Pons (tissue), 1 donor: ENCODE results near the gene STEAP2.
A peak's percentile ranks its signal among the peaks of the same experiment; 100 is the strongest.
"Not testable (repeated sequence)": the region's sequence is repeated elsewhere in the genome, so short reads cannot be mapped to it uniquely, and the experiment has no call there.

Experiments
- DNase-seq: peaks from one replicate; pipeline ENCODE4 v3.0.0-alpha.2; 2016; ENCODE audit warnings: low spot score

Gene STEAP2

GRCh38 chr7:90233569-90233968 lies 22.0 kb downstream of the STEAP2 start:
- DNase-seq, result no peak

- DNase-seq, result no peak
Measured at GRCh38 chr7:90236721-90237289, 25.3 kb downstream of the STEAP2 start.

GRCh38 chr7:90238022-90238421 lies 26.5 kb downstream of the STEAP2 start:
- DNase-seq, result no peak

- no peak for DNase-seq
Measured at GRCh38 chr7:90238583-90238982, 27.0 kb downstream of the STEAP2 start.

- no peak for DNase-seq
Measured at GRCh38 chr7:90239050-90239449, 27.5 kb downstream of the STEAP2 start.

- DNase-seq, result no peak
Measured at GRCh38 chr7:90239625-90240228, 28.2 kb downstream of the STEAP2 start.

GRCh38 chr7:90242369-90243168 lies 31.0 kb downstream of the STEAP2 start:
- no peak for DNase-seq

GRCh38 chr7:90243556-90243955 lies 32.0 kb downstream of the STEAP2 start:
- DNase-seq, result no peak

- no peak for DNase-seq
Measured at GRCh38 chr7:90244565-90244908, 33.0 kb downstream of the STEAP2 start.

GRCh38 chr7:90244909-90245851 lies 33.6 kb downstream of the STEAP2 start, which contains the start of gene CFAP69:
Gene CFAP69, plus strand, starts transcription at chr7:90245174. Its CDS starts 251 bp downstream, at chr7:90245425.
- DNase-seq, result peak; percentile 72

GRCh38 chr7:90246171-90246570 lies 34.6 kb downstream of the STEAP2 start:
- DNase-seq, result no peak

- no peak for DNase-seq
Measured at GRCh38 chr7:90248706-90249105, 37.2 kb downstream of the STEAP2 start.

- DNase-seq, result no peak
Measured at GRCh38 chr7:90250601-90251303, 39.2 kb downstream of the STEAP2 start.

GRCh38 chr7:90251304-90251635 lies 39.7 kb downstream of the STEAP2 start:
- no peak for DNase-seq

GRCh38 chr7:90256011-90256410 lies 44.5 kb downstream of the STEAP2 start:
- not testable (repeated sequence) for DNase-seq

- no peak for DNase-seq
Measured at GRCh38 chr7:90256778-90257177, 45.2 kb downstream of the STEAP2 start.

- no peak for DNase-seq
Measured at GRCh38 chr7:90261441-90261840, 49.9 kb downstream of the STEAP2 start.

GRCh38 chr7:90262438-90262837 lies 50.9 kb downstream of the STEAP2 start:
- peak; percentile 44 for DNase-seq

GRCh38 chr7:90266808-90267207 lies 55.3 kb downstream of the STEAP2 start:
- no peak for DNase-seq

- DNase-seq, result no peak
Measured at GRCh38 chr7:90267263-90267858, 55.8 kb downstream of the STEAP2 start.

- DNase-seq, result no peak
Measured at GRCh38 chr7:90269163-90269562, 57.6 kb downstream of the STEAP2 start.
